PC-9 (cell line): ENCODE results near the gene LUZP1. TPM values are rescaled to one million over a fixed set of nuclear protein-coding genes. Genes with fewer than 3 reads are reported as not detected.

Source experiments
- BruUV-seq: library from RNA; stranded (reverse); fragments of 400-500 nt; replicated peaks from 2 replicates; lab custom pipeline; 2021; lab: Mats Ljungman, UMichigan
- CTCF ChIA-PET: fragments of 300-600 bp; sonication (Branson Sonifier 250); formaldehyde crosslinking; loops from one replicate; lab custom pipeline; 2022; ENCODE audit warnings: antibody characterized with exemption; lab: Charles Lee
- POLR2A ChIA-PET: fragments of 300-600 bp; sonication (Branson Sonifier 250); formaldehyde crosslinking; loops from one replicate; lab custom pipeline; 2022; ENCODE audit warnings: antibody characterized with exemption; ENCODE audit not compliant: unreplicated experiment; lab: Charles Lee
- DNase-seq, 2 experiments: peaks; one replicate each; pipeline versions ENCODE4 v3.0.0 to v3.0.0-alpha.2; 2015 to 2022; ENCODE audit warnings: mixed read lengths in 1 of 2
- H2AFZ ChIP-seq: fragments of 200-600 bp; sonication (generic); 2 replicates; pipeline ENCODE4 v1.8.1; 2017; ENCODE audit warnings: antibody characterized with exemption
- H3F3A ChIP-seq: fragments of 200-600 bp; sonication (generic); 2 replicates; pipeline ENCODE4 v1.8.1; 2017; ENCODE audit warnings: antibody characterized with exemption, mild to moderate bottlenecking, low read depth; ENCODE audit not compliant: insufficient read depth
- H3K27ac ChIP-seq: fragments of 200-600 bp; sonication (generic); 2 replicates; pipeline ENCODE4 v1.6.1; 2016; ENCODE audit warnings: mixed run types
- H3K27me3 ChIP-seq: fragments of 200-600 bp; sonication (generic); 2 replicates; pipeline ENCODE4 v1.6.1; 2016; ENCODE audit warnings: low read depth, mixed run types; ENCODE audit not compliant: insufficient read depth
- H3K36me3 ChIP-seq: fragments of 200-600 bp; sonication (generic); 2 replicates; pipeline ENCODE4 v1.6.1; 2016; ENCODE audit warnings: low read depth, mixed run types
- H3K4me1 ChIP-seq: fragments of 200-600 bp; sonication (generic); replicated peaks from 2 replicates; pipeline ENCODE4 v1.6.1; 2016; ENCODE audit warnings: mixed run types; ENCODE audit not compliant: insufficient read depth
- H3K4me2 ChIP-seq: fragments of 200-600 bp; sonication (generic); 2 replicates; pipeline ENCODE4 v1.6.1; 2017; ENCODE audit warnings: mixed run types
- H3K4me3 ChIP-seq: fragments of 200-600 bp; sonication (generic); 2 replicates; pipeline ENCODE4 v1.6.1; 2016; ENCODE audit warnings: mixed run types
- H3K79me2 ChIP-seq: fragments of 200-600 bp; sonication (generic); 2 replicates; pipeline ENCODE4 v1.6.1; 2017; ENCODE audit warnings: low read depth, mixed run types
- H3K9me2 ChIP-seq: fragments of 200-600 bp; sonication (generic); 2 replicates; pipeline ENCODE4 v1.8.1; 2017; ENCODE audit warnings: mild to moderate bottlenecking; ENCODE audit not compliant: insufficient read depth
- H3K9me3 ChIP-seq: fragments of 200-600 bp; sonication (generic); 2 replicates; pipeline ENCODE4 v1.8.1; 2016; ENCODE audit warnings: low read depth; ENCODE audit not compliant: insufficient read depth
- H4K20me1 ChIP-seq: fragments of 200-600 bp; sonication (generic); 2 replicates; pipeline ENCODE4 v1.8.1; 2017; ENCODE audit not compliant: insufficient read depth
- EZH2 ChIP-seq: fragments of 200-600 bp; sonication (generic); IDR thresholded peaks from 2 replicates; pipeline ENCODE4 v1.8.0; 2017; ENCODE audit warnings: antibody characterized with exemption, low read depth
- intact Hi-C: fragments of 100-400 bp; cut with micrococcal nuclease; formaldehyde crosslinking; loops from one replicate; pipeline ENCODE4 v1.10.0; 2022; ENCODE audit not compliant: unreplicated experiment
- total RNA-seq: library from RNA; stranded (reverse); gene quantifications from 2 replicates; pipeline ENCODE4 v1.2.3, GENCODE V29; 2021
- TF ChIP-seq, protein P1 (sequence below): fragments of 200-600 bp; sonication (generic); conservative IDR thresholded peaks from 2 replicates; pipeline ENCODE4 v1.6.1; 2017; ENCODE audit warnings: mixed run types, antibody characterized with exemption, mild to moderate bottlenecking, moderate library complexity

The LUZP1 gene
- total RNA-seq, 1 experiment from 2014 or later: 35.0 TPM

GRCh38 chr1:23216771-23217420, 48.2 kb upstream of the LUZP1 start:
- DNase-seq: peak in 1 of 2 experiments; percentile 50
- CTCF ChIA-PET: interaction anchor here (0.5 to 0.7 kb wide), 4 partner anchors 119 to 279 kb away, joined by 3 to 11 read pairs (median 6); no protein-coding TSS in a partner anchor
- Histone ChIP-seq H3K4me3 (peak overlapping the region; percentile 66), H3K9me3 (no peaks in the 10 kb centered on the region), H3F3A (no peaks in the 10 kb centered on the region; the same call in 1 of the 2 replicates), H3K4me1 (peaks cover 22% of the 10 kb centered on the region; the same call in 1 of the 2 replicates), H3K27ac (no peak overlapping the region), H3K27me3 (no peaks in the 10 kb centered on the region), H2AFZ (peak overlapping the region; percentile 74; the same call in 1 of the 2 replicates), H4K20me1 (no peaks in the 10 kb centered on the region), H3K9me2 (no peaks in the 10 kb centered on the region), H3K36me3 (no peaks in the 10 kb centered on the region), H3K4me2 (peak overlapping the region; percentile 90), H3K79me2 (0 out of 2 replicates have a peak, but pooled peaks cover 9% of the 10 kb centered on the region)
- intact Hi-C loops: loop anchor here (2.0 kb wide), 1 partner anchor 28 kb away; no protein-coding TSS in a partner anchor
- BruUV-seq: no TSS peak
- TF ChIP-seq, protein P1, sequence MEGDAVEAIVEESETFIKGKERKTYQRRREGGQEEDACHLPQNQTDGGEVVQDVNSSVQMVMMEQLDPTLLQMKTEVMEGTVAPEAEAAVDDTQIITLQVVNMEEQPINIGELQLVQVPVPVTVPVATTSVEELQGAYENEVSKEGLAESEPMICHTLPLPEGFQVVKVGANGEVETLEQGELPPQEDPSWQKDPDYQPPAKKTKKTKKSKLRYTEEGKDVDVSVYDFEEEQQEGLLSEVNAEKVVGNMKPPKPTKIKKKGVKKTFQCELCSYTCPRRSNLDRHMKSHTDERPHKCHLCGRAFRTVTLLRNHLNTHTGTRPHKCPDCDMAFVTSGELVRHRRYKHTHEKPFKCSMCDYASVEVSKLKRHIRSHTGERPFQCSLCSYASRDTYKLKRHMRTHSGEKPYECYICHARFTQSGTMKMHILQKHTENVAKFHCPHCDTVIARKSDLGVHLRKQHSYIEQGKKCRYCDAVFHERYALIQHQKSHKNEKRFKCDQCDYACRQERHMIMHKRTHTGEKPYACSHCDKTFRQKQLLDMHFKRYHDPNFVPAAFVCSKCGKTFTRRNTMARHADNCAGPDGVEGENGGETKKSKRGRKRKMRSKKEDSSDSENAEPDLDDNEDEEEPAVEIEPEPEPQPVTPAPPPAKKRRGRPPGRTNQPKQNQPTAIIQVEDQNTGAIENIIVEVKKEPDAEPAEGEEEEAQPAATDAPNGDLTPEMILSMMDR: peak; percentile 79
- TF ChIP-seq EZH2: no peak
- POLR2A ChIA-PET: interaction anchor here (0.6 to 0.7 kb wide), 4 partner anchors 32 to 736 kb away, joined by 3 to 23 read pairs (median 8); partner anchors contain the start of gene LUZP1

GRCh38 chr1:23215751-23216449, 47.2 kb upstream of the LUZP1 start:
- Histone ChIP-seq H3K36me3 (no peaks in the 10 kb centered on the region), H3F3A (peaks cover 4% of the 10 kb centered on the region; the same call in 1 of the 2 replicates), H3K27me3 (no peaks in the 10 kb centered on the region), H3K9me2 (no peaks in the 10 kb centered on the region), H3K27ac (no peak overlapping the region), H3K4me3 (peak overlapping the region; percentile 66; the same call in 1 of the 2 replicates), H3K4me2 (peak overlapping the region; percentile 90), H3K9me3 (no peaks in the 10 kb centered on the region), H3K4me1 (peaks cover 22% of the 10 kb centered on the region), H2AFZ (0 out of 2 replicates have a peak overlapping the region, but pooled peaks have one; percentile 74), H3K79me2 (0 out of 2 replicates have a peak, but pooled peaks cover 9% of the 10 kb centered on the region), H4K20me1 (no peaks in the 10 kb centered on the region)
- no TSS peak for BruUV-seq
- DNase-seq: peak in 1 of 2 experiments; percentile 30
- POLR2A ChIA-PET: interaction anchor here (0.6 to 0.7 kb wide), 3 partner anchors 31 to 236 kb away, joined by 3 to 23 read pairs (median 7); partner anchors contain the start of gene LUZP1
- CTCF ChIA-PET: interaction anchor here (0.5 kb wide), 1 partner anchor 205 kb away, joined by 3 read pairs; no protein-coding TSS in a partner anchor
- TF ChIP-seq, protein P1: no peak
- no peak for TF ChIP-seq EZH2
- intact Hi-C loops: loop anchor here (2.0 kb wide), 1 partner anchor 27 kb away; no protein-coding TSS in a partner anchor

DNA sequence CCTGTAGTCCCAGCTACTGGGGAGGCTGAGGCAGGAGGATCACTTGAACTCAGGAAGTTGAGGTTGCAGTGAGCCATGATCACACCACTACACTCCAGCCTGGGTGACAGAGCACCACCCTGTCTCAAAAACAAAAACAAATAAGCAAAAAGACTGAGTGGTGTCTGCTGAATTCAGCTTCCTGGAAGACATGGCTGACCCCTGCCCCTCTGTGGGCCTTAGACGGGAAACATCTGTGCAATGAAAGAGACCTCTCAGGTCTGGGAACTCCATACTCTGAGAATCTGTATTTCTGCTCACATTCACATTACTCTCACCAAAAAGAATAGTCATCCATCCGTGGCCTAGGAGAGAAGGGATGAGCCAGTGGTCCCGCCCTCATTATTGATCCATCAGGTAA, 46.6 kb upstream of the LUZP1 start:
- Histone ChIP-seq H3K4me3 (no peak overlapping the region), H3F3A (peaks cover 9% of the 10 kb centered on the region; the same call in 1 of the 2 replicates), H3K9me3 (no peaks in the 10 kb centered on the region), H2AFZ (no peak overlapping the region), H3K4me2 (peak overlapping the region; percentile 90; the same call in 1 of the 2 replicates), H3K79me2 (0 out of 2 replicates have a peak, but pooled peaks cover 9% of the 10 kb centered on the region), H3K36me3 (no peaks in the 10 kb centered on the region), H3K27ac (no peak overlapping the region), H4K20me1 (no peaks in the 10 kb centered on the region), H3K9me2 (no peaks in the 10 kb centered on the region), H3K27me3 (no peaks in the 10 kb centered on the region), H3K4me1 (peaks cover 22% of the 10 kb centered on the region)
- no peak for TF ChIP-seq EZH2
- TF ChIP-seq, protein P1: no peak
- intact Hi-C loops: no loop called here
- DNase-seq: no peak
- ChIA-PET CTCF (no interaction called here), POLR2A (no interaction called here)
- BruUV-seq: no TSS peak
